GM23338 (cell line): ENCODE measurements around the gene ART3. TPM values are rescaled to one million over a fixed set of nuclear protein-coding genes. Genes with fewer than 3 reads are reported as not detected.

Experiments
- ATAC-seq: fragments of 200-7000 bp; cut with Tn5 transposase; 3 replicates; pipeline ENCODE4 v1.9.1; 2020
- DNase-seq: peaks from one replicate; pipeline ENCODE4 v3.0.0-alpha.2; 2015; ENCODE audit warnings: low spot score
- H2AFZ ChIP-seq: fragments of 200-600 bp; sonication (generic); 2 replicates; pipeline ENCODE4 v1.8.0; 2016; ENCODE audit warnings: antibody characterized with exemption, mild to moderate bottlenecking, moderate library complexity
- H3F3A ChIP-seq: fragments of 200-600 bp; sonication (generic); replicated peaks from 2 replicates; pipeline ENCODE4 v1.8.0; 2017; ENCODE audit warnings: antibody characterized with exemption, mixed run types, low read depth
- H3K27ac ChIP-seq: fragments of 200-600 bp; sonication (generic); 2 replicates; pipeline ENCODE4 v1.6.1; 2016; ENCODE audit warnings: low read depth
- H3K27me3 ChIP-seq: fragments of 200-600 bp; sonication (generic); 2 replicates; pipeline ENCODE4 v1.8.0; 2016; ENCODE audit warnings: mild to moderate bottlenecking, mixed run types, moderate library complexity; ENCODE audit not compliant: insufficient read depth
- H3K36me3 ChIP-seq: fragments of 200-600 bp; sonication (generic); 2 replicates; pipeline ENCODE4 v1.8.0; 2016; ENCODE audit warnings: mild to moderate bottlenecking; ENCODE audit not compliant: insufficient read depth
- H3K4me1 ChIP-seq: fragments of 200-600 bp; sonication (generic); 2 replicates; pipeline ENCODE4 v1.8.0; 2016; ENCODE audit warnings: mild to moderate bottlenecking, moderate library complexity; ENCODE audit not compliant: insufficient read depth
- H3K4me2 ChIP-seq: fragments of 200-600 bp; sonication (generic); 2 replicates; pipeline ENCODE4 v1.7.1; 2017; ENCODE audit warnings: mixed run types
- H3K4me3 ChIP-seq: fragments of 200-600 bp; sonication (generic); 2 replicates; pipeline ENCODE4 v1.6.1; 2016; ENCODE audit warnings: mixed run types
- H3K79me2 ChIP-seq: fragments of 200-600 bp; sonication (generic); replicated peaks from 2 replicates; pipeline ENCODE4 v1.8.0; 2017; ENCODE audit warnings: mild to moderate bottlenecking; ENCODE audit not compliant: insufficient read depth
- H3K9me2 ChIP-seq: fragments of 200-600 bp; sonication (generic); 2 replicates; pipeline ENCODE4 v1.8.0; 2017; ENCODE audit not compliant: insufficient read depth
- H4K20me1 ChIP-seq: fragments of 200-600 bp; sonication (generic); replicated peaks from 2 replicates; pipeline ENCODE4 v1.8.0; 2017; ENCODE audit warnings: mild to moderate bottlenecking; ENCODE audit not compliant: insufficient read depth
- H3K27ac Mint-ChIP-seq: 2 replicates; pipeline ENCODE4 v1.8.0; 2020; ENCODE audit warnings: inconsistent platforms, mild to moderate bottlenecking, moderate library complexity, mixed read lengths
- H3K27me3 Mint-ChIP-seq: 3 replicates; pipeline ENCODE4 v1.8.0; 2022; ENCODE audit warnings: low read depth, mild to moderate bottlenecking, moderate library complexity, mixed read lengths, inconsistent platforms; ENCODE audit not compliant: insufficient read depth, poor library complexity
- H3K36me3 Mint-ChIP-seq: 3 replicates; pipeline ENCODE4 v1.8.0; 2021; ENCODE audit warnings: low read depth, mild to moderate bottlenecking, inconsistent platforms, moderate library complexity, mixed read lengths
- H3K4me1 Mint-ChIP-seq: 3 replicates; pipeline ENCODE4 v1.8.0; 2020; ENCODE audit warnings: mild to moderate bottlenecking, inconsistent platforms, mixed read lengths
- H3K4me3 Mint-ChIP-seq: 3 replicates; pipeline ENCODE4 v1.8.0; 2021; ENCODE audit warnings: moderate library complexity, mild to moderate bottlenecking, inconsistent platforms, mixed read lengths
- H3K9me3 Mint-ChIP-seq: 3 replicates; pipeline ENCODE4 v1.8.0; 2020; ENCODE audit warnings: moderate library complexity, mild to moderate bottlenecking, inconsistent platforms, mixed read lengths
- CREB1 ChIP-seq: fragments of 250-450 bp; sonication (Bioruptor Pico); IDR thresholded peaks from 2 replicates; pipeline ENCODE4 v1.5.0; 2020; ENCODE audit warnings: low read depth, mild to moderate bottlenecking, moderate library complexity
- CTCF ChIP-seq, 2 experiments: fragments of 200-600 bp in 1 of 2; sonication (generic) in 1 of 2; conservative IDR thresholded peaks; 2 replicates each; pipeline versions ENCODE4 v1.5.1 to v1.6.1; 2016 to 2017; ENCODE audit warnings: antibody characterized with exemption in 2 of 2, low read depth in 2 of 2, mild to moderate bottlenecking in 2 of 2, moderate library complexity in 1 of 2
- ETS1 ChIP-seq: IDR thresholded peaks from 2 replicates; pipeline ENCODE4 v1.6.1; 2016; ENCODE audit warnings: antibody characterized with exemption
- NANOG ChIP-seq: IDR thresholded peaks from 2 replicates; pipeline ENCODE4 v1.6.1; 2016; ENCODE audit warnings: antibody characterized with exemption, borderline replicate concordance
- ZNF114 ChIP-seq: fragments of 250-450 bp; sonication (Bioruptor Pico); IDR thresholded peaks from 2 replicates; pipeline ENCODE4 v1.5.0; 2020; ENCODE audit warnings: mild to moderate bottlenecking, moderate library complexity
- ZNF331 ChIP-seq: fragments of 250-450 bp; sonication (Bioruptor Pico); IDR thresholded peaks from 2 replicates; pipeline ENCODE4 v1.5.0; 2020; ENCODE audit warnings: low read depth, mild to moderate bottlenecking, moderate library complexity
- ZNF462 ChIP-seq: fragments of 250-450 bp; sonication (Bioruptor Pico); IDR thresholded peaks from 2 replicates; pipeline ENCODE4 v1.5.0; 2020; ENCODE audit warnings: mild to moderate bottlenecking, moderate library complexity
- polyA plus RNA-seq: library from polyadenylated mRNA; unstranded; fragments of >200 nt; fragmentation: Nextera tagmentation; extraction: Ambion mirVana; gene quantifications from 2 replicates; pipeline ENCODE4 v1.2.1, GENCODE V29; 2016
- total RNA-seq: library from RNA; depleted of rRNA; stranded (reverse); fragments of >200 nt; shearing (Covaris generic); gene quantifications from 2 replicates; pipeline ENCODE4 v1.2.3, GENCODE V29; 2014

Gene ART3
- total and polyA plus RNA-seq, 2 experiments from 2014 or later: 0.87 to 1.7 TPM

GRCh38 chr4:76095568-76095967 lies 21.1 kb downstream of the ART3 start (continued):
- no peak for TF ChIP-seq ZNF462 (CRISPR knock-in tag)
- no peak for TF ChIP-seq CREB1
- TF ChIP-seq ZNF114 (CRISPR knock-in tag): no peak

GRCh38 chr4:76096076-76096475 lies 21.6 kb downstream of the ART3 start:
- peaks cover 9% of the 10 kb centered on the region for H3K4me1 Mint-ChIP-seq
- H3K27me3 Mint-ChIP-seq: no peaks in the 10 kb centered on the region
- H3K9me2 ChIP-seq: no peaks in the 10 kb centered on the region
- no peak for ATAC-seq
- DNase-seq: no peak
- no peaks in the 10 kb centered on the region for H3K36me3 Mint-ChIP-seq
- H3F3A ChIP-seq: no peaks in the 10 kb centered on the region
- H3K4me3 ChIP-seq: no peak overlapping the region
- H3K4me3 Mint-ChIP-seq: no peak overlapping the region
- H4K20me1 ChIP-seq: no peaks in the 10 kb centered on the region
- H3K36me3 ChIP-seq: no peaks in the 10 kb centered on the region
- H3K27me3 ChIP-seq: no peaks in the 10 kb centered on the region
- peak overlapping the region; percentile 84; the same call in 1 of the 2 replicates for H2AFZ ChIP-seq
- no peaks in the 10 kb centered on the region; the same call in 2 of the 3 replicates for H3K9me3 Mint-ChIP-seq
- peaks cover 7% of the 10 kb centered on the region; the same call in 1 of the 2 replicates for H3K4me1 ChIP-seq
- H3K27ac Mint-ChIP-seq: no peak overlapping the region
- no peaks in the 10 kb centered on the region for H3K79me2 ChIP-seq
- H3K4me2 ChIP-seq: no peak overlapping the region
- H3K27ac ChIP-seq: no peak overlapping the region
- TF ChIP-seq CTCF (conservative IDR thresholded peaks at IDR 0.05; ENCODE audit: low read depth in 2 of 2) (no peak), CREB1 (no peak), ZNF462 (CRISPR knock-in tag) (no peak), ETS1 (no peak), NANOG (no peak), ZNF331 (CRISPR knock-in tag) (no peak)
